Activated CD8-positive, alpha-beta memory T cell treated with anti-CD3 and anti-CD28 coated beads, Interleukin-2, amount 10 ng/mL, durations not matched to agents 7 days and 5 days (primary cell): ENCODE measurements around the gene SDSL. TPM values are rescaled to one million over a fixed set of nuclear protein-coding genes. Genes with fewer than 3 reads are reported as not detected.

Experiments
- ATAC-seq: fragments of 150-1000 bp; cut with Tn5 transposase; one replicate; pipeline ENCODE4 v1.10.0; 2021; ENCODE audit warnings: moderate library complexity
- CTCF ChIA-PET: fragments of 350-600 bp; sonication (Branson Sonifier 250); formaldehyde crosslinking; loops from one replicate; lab custom pipeline; 2021; ENCODE audit warnings: antibody characterized with exemption; lab: Charles Lee
- DNase-seq: peaks from one replicate; pipeline ENCODE4 v3.0.0-alpha.2; 2020
- H3K27ac Mint-ChIP-seq: one replicate; pipeline ENCODE4 v1.8.0; 2021; ENCODE audit warnings: mild to moderate bottlenecking, mixed read lengths
- H3K27me3 Mint-ChIP-seq: one replicate; pipeline ENCODE4 v1.8.0; 2021; ENCODE audit warnings: mixed read lengths
- H3K36me3 Mint-ChIP-seq: one replicate; pipeline ENCODE4 v1.8.0; 2021; ENCODE audit warnings: mild to moderate bottlenecking, mixed read lengths
- H3K4me1 Mint-ChIP-seq: one replicate; pipeline ENCODE4 v1.8.0; 2021; ENCODE audit warnings: mixed read lengths
- H3K4me3 Mint-ChIP-seq: one replicate; pipeline ENCODE4 v1.8.0; 2021; ENCODE audit warnings: mild to moderate bottlenecking, moderate library complexity, mixed read lengths
- H3K9me3 Mint-ChIP-seq: one replicate; pipeline ENCODE4 v1.8.0; 2022; ENCODE audit warnings: low read depth, mixed read lengths
- total RNA-seq, 2 experiments: library from RNA; stranded (reverse); gene quantifications; one replicate each; pipeline ENCODE4 v1.2.3, GENCODE V29; 2021

Gene SDSL
- total RNA-seq, 2 experiments from 2014 or later, result 0.32 to 0.45 TPM

- CTCF ChIA-PET, result no interaction called here
- peaks cover 29% of the 10 kb centered on the region for H3K27me3 Mint-ChIP-seq
These were observed 34.0 kb downstream of the SDSL start for GRCh38 chr12:113456199-113456598.

GRCh38 chr12:113456761-113457160 lies 34.6 kb downstream of the SDSL start:
- no peaks in the 10 kb centered on the region for H3K36me3 Mint-ChIP-seq
- H3K4me3 Mint-ChIP-seq, result no peak overlapping the region
- H3K9me3 Mint-ChIP-seq, result no peaks in the 10 kb centered on the region
- H3K27me3 Mint-ChIP-seq, result peaks cover 35% of the 10 kb centered on the region
- CTCF ChIA-PET, result no interaction called here
- ATAC-seq (no peak), DNase-seq (no peak)
- no peak overlapping the region for H3K27ac Mint-ChIP-seq
- peaks cover 3% of the 10 kb centered on the region for H3K4me1 Mint-ChIP-seq

More at GRCh38 chr12:113456199-113456598, 34.0 kb downstream of the SDSL start:
- H3K4me1 Mint-ChIP-seq, result peaks cover 2% of the 10 kb centered on the region
- H3K27ac Mint-ChIP-seq, result no peak overlapping the region
- no peak overlapping the region for H3K4me3 Mint-ChIP-seq
- DNase-seq, result no peak
- H3K9me3 Mint-ChIP-seq, result no peaks in the 10 kb centered on the region
- ATAC-seq, result no peak
- no peaks in the 10 kb centered on the region for H3K36me3 Mint-ChIP-seq

GRCh38 chr12:113457185-113457584 lies 35.0 kb downstream of the SDSL start:
- no peaks in the 10 kb centered on the region for H3K36me3 Mint-ChIP-seq
- CTCF ChIA-PET, result no interaction called here
- H3K4me3 Mint-ChIP-seq, result no peak overlapping the region
- H3K27ac Mint-ChIP-seq, result no peak overlapping the region
- ATAC-seq (no peak), DNase-seq (no peak)
- H3K9me3 Mint-ChIP-seq, result no peaks in the 10 kb centered on the region
- peaks cover 39% of the 10 kb centered on the region for H3K27me3 Mint-ChIP-seq
- H3K4me1 Mint-ChIP-seq, result peaks cover 3% of the 10 kb centered on the region

GRCh38 chr12:113457710-113458109 lies 35.5 kb downstream of the SDSL start:
- peaks cover 6% of the 10 kb centered on the region for H3K4me1 Mint-ChIP-seq
- no peak for DNase-seq
- no peaks in the 10 kb centered on the region for H3K9me3 Mint-ChIP-seq
- peaks cover 43% of the 10 kb centered on the region for H3K27me3 Mint-ChIP-seq
- H3K4me3 Mint-ChIP-seq, result no peak overlapping the region
- no peak for ATAC-seq
- no peaks in the 10 kb centered on the region for H3K36me3 Mint-ChIP-seq
- CTCF ChIA-PET, result no interaction called here
- H3K27ac Mint-ChIP-seq, result no peak overlapping the region

- Mint-ChIP-seq H3K4me3 (no peak overlapping the region), H3K9me3 (no peaks in the 10 kb centered on the region), H3K4me1 (peaks cover 13% of the 10 kb centered on the region), H3K27ac (no peak overlapping the region), H3K27me3 (peaks cover 61% of the 10 kb centered on the region), H3K36me3 (peaks cover 2% of the 10 kb centered on the region)
- CTCF ChIA-PET, result interaction anchor here (2.9 kb wide), 1 partner anchor 14 kb away, joined by 14 read pairs; no protein-coding TSS in a partner anchor
- DNase-seq, result no peak
- no peak for ATAC-seq
These were observed 37.8 kb downstream of the SDSL start for GRCh38 chr12:113459981-113460380.

GRCh38 chr12:113461666-113462065 lies 39.5 kb downstream of the SDSL start:
- CTCF ChIA-PET, result interaction anchor here (0.7 to 2.9 kb wide), 8 partner anchors 9 to 456 kb away, joined by 3 to 14 read pairs (median 3); no protein-coding TSS in a partner anchor
- H3K27me3 Mint-ChIP-seq, result peaks cover 74% of the 10 kb centered on the region
- H3K4me1 Mint-ChIP-seq, result peaks cover 12% of the 10 kb centered on the region
- DNase-seq (no peak), ATAC-seq (no peak)
- H3K27ac Mint-ChIP-seq, result peak overlapping the region; percentile 64
- H3K9me3 Mint-ChIP-seq, result no peaks in the 10 kb centered on the region
- H3K36me3 Mint-ChIP-seq, result peaks cover 2% of the 10 kb centered on the region
- no peak overlapping the region for H3K4me3 Mint-ChIP-seq

- CTCF ChIA-PET, result interaction anchor here (0.7 to 2.9 kb wide), 9 partner anchors 9 to 456 kb away, joined by 3 to 14 read pairs (median 3); no protein-coding TSS in a partner anchor
- Mint-ChIP-seq H3K9me3 (no peaks in the 10 kb centered on the region), H3K27ac (peak overlapping the region; percentile 59), H3K36me3 (peaks cover 2% of the 10 kb centered on the region), H3K4me3 (no peak overlapping the region), H3K27me3 (peaks cover 74% of the 10 kb centered on the region), H3K4me1 (peaks cover 14% of the 10 kb centered on the region)
- DNase-seq (peak; percentile 70), ATAC-seq (peak; percentile 55)
These were observed 40.1 kb downstream of the SDSL start for GRCh38 chr12:113462117-113462774.

GRCh38 chr12:113462998-113463745 lies 41.0 kb downstream of the SDSL start:
- peaks cover 14% of the 10 kb centered on the region for H3K4me1 Mint-ChIP-seq
- H3K36me3 Mint-ChIP-seq, result peaks cover 2% of the 10 kb centered on the region
- ATAC-seq (no peak), DNase-seq (no peak)
- peaks cover 79% of the 10 kb centered on the region for H3K27me3 Mint-ChIP-seq
- no peaks in the 10 kb centered on the region for H3K9me3 Mint-ChIP-seq
- peak overlapping the region; percentile 72 for H3K27ac Mint-ChIP-seq
- CTCF ChIA-PET, result interaction anchor here (0.7 to 2.9 kb wide), 5 partner anchors 11 to 449 kb away, joined by 3 to 14 read pairs (median 3); no protein-coding TSS in a partner anchor
- peak overlapping the region; percentile 6 for H3K4me3 Mint-ChIP-seq

GRCh38 chr12:113463746-113464451 lies 41.7 kb downstream of the SDSL start:
- Mint-ChIP-seq H3K36me3 (peaks cover 2% of the 10 kb centered on the region), H3K4me3 (peak overlapping the region; percentile 6), H3K27me3 (peaks cover 81% of the 10 kb centered on the region), H3K4me1 (peaks cover 14% of the 10 kb centered on the region), H3K9me3 (no peaks in the 10 kb centered on the region), H3K27ac (peak overlapping the region; percentile 72)
- CTCF ChIA-PET, result no interaction called here
- ATAC-seq, result no peak
- no peak for DNase-seq

- H3K4me3 Mint-ChIP-seq, result no peak overlapping the region
- ATAC-seq, result no peak
- no peaks in the 10 kb centered on the region for H3K9me3 Mint-ChIP-seq
- H3K36me3 Mint-ChIP-seq, result peaks cover 2% of the 10 kb centered on the region
- H3K27me3 Mint-ChIP-seq, result peaks cover 81% of the 10 kb centered on the region
- DNase-seq, result no peak
- H3K27ac Mint-ChIP-seq, result no peak overlapping the region
- CTCF ChIA-PET, result no interaction called here
- H3K4me1 Mint-ChIP-seq, result peaks cover 14% of the 10 kb centered on the region
These were observed 42.2 kb downstream of the SDSL start for GRCh38 chr12:113464452-113464775.

- H3K36me3 Mint-ChIP-seq, result peaks cover 2% of the 10 kb centered on the region
- H3K27me3 Mint-ChIP-seq, result peaks cover 86% of the 10 kb centered on the region
- ATAC-seq (no peak), DNase-seq (no peak)
- H3K4me1 Mint-ChIP-seq, result peaks cover 14% of the 10 kb centered on the region
- H3K9me3 Mint-ChIP-seq, result no peaks in the 10 kb centered on the region
- CTCF ChIA-PET, result no interaction called here
- H3K27ac Mint-ChIP-seq, result no peak overlapping the region
- H3K4me3 Mint-ChIP-seq, result no peak overlapping the region
These were observed 42.9 kb downstream of the SDSL start for GRCh38 chr12:113464852-113465719.

GRCh38 chr12:113465808-113466453 lies 43.8 kb downstream of the SDSL start:
- H3K9me3 Mint-ChIP-seq, result no peaks in the 10 kb centered on the region
- peaks cover 86% of the 10 kb centered on the region for H3K27me3 Mint-ChIP-seq
- peaks cover 14% of the 10 kb centered on the region for H3K4me1 Mint-ChIP-seq
- no peak overlapping the region for H3K4me3 Mint-ChIP-seq
- no peak overlapping the region for H3K27ac Mint-ChIP-seq
- CTCF ChIA-PET, result no interaction called here
- no peak for ATAC-seq
- peaks cover 2% of the 10 kb centered on the region for H3K36me3 Mint-ChIP-seq
- DNase-seq, result no peak
